ENCODE data around the gene EGR2. TPM values are rescaled to one million over a fixed set of nuclear protein-coding genes. Genes with fewer than 3 reads are reported as not detected.

Gene EGR2
- total RNA-seq, 1 experiment from 2014 or later, result 2.3 TPM

- TF ChIP-seq ATF3 (IDR thresholded peaks at IDR 0.05) (no peak), JUND (IDR thresholded peaks at IDR 0.05) (no peak), TCF7L2 (IDR thresholded peaks at IDR 0.05; ENCODE audit: borderline replicate concordance, extremely low read depth, insufficient read depth, insufficient read length) (no peak)
- TF ChIP-seq, protein P1, sequence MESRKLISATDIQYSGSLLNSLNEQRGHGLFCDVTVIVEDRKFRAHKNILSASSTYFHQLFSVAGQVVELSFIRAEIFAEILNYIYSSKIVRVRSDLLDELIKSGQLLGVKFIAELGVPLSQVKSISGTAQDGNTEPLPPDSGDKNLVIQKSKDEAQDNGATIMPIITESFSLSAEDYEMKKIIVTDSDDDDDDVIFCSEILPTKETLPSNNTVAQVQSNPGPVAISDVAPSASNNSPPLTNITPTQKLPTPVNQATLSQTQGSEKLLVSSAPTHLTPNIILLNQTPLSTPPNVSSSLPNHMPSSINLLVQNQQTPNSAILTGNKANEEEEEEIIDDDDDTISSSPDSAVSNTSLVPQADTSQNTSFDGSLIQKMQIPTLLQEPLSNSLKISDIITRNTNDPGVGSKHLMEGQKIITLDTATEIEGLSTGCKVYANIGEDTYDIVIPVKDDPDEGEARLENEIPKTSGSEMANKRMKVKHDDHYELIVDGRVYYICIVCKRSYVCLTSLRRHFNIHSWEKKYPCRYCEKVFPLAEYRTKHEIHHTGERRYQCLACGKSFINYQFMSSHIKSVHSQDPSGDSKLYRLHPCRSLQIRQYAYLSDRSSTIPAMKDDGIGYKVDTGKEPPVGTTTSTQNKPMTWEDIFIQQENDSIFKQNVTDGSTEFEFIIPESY (IDR thresholded peaks at IDR 0.05; ENCODE audit: extremely low read depth, insufficient replicate concordance, low read length), result no peak
Observed at GRCh38 chr10:62814756-62815380, 1.3 kb downstream of the EGR2 start (continued).

DNA sequence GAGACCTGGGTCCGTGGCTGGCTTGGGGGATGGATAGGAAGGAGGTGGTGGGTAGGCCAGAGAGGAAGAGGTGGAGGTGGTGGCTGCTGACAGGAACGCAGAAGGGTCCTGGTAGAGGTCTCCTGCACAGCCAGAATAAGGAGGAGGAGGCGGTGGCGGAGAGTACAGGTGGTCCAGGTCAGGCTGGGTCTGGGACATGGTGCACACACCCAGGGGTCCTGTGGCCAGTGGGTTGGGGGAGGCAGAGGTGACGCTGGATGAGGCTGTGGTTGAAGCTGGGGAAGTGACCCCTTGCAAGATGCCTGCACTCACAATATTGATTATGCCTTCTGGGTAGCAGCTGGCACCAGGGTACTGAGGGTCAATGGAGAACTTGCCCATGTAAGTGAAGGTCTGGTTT lies 2.2 kb downstream of the EGR2 start:
- H2AFZ ChIP-seq (ENCODE audit: low read depth, low read length, poor library complexity, severe bottlenecking), result no peak overlapping the region
- RAD21 ChIA-PET (ENCODE audit: low non-redundant PET in 1 of 2, low total read pairs in 2 of 2, uncharacterized antibody in 2 of 2, unreplicated experiment in 2 of 2), result no interaction called here
- no peak overlapping the region for H3K4me3 ChIP-seq (replicated peaks in 1 of 2; ENCODE audit: low read depth in 1 of 2, low read length in 2 of 2)
- no peaks in the 10 kb centered on the region for H3K79me2 ChIP-seq (ENCODE audit: insufficient read depth, low read length)
- H4K20me1 ChIP-seq (ENCODE audit: insufficient read depth), result no peaks in the 10 kb centered on the region
- H3K36me3 ChIP-seq (ENCODE audit: control insufficient read depth in 1 of 2, insufficient read depth in 2 of 2, low read length in 2 of 2), result no peaks in the 10 kb centered on the region
- DNase-seq (ENCODE audit: low read depth, low spot score) (no peak), ATAC-seq (no peak)
- no peak overlapping the region for H3K27ac ChIP-seq (ENCODE audit: low read depth, low read length)
- BruUV-seq (replicated peaks), result no TSS peak
- H3K9ac ChIP-seq (ENCODE audit: low read length), result no peak overlapping the region
- intact Hi-C loops (cut with micrococcal nuclease), result no loop called here
- no peaks in the 10 kb centered on the region for H3K9me2 ChIP-seq (ENCODE audit: insufficient read depth)
- CTCF ChIA-PET, result no interaction called here
- no peaks in the 10 kb centered on the region for H3K9me3 ChIP-seq (ENCODE audit: control insufficient read depth in 1 of 2, insufficient read depth in 1 of 2, low read depth in 1 of 2, low read length in 2 of 2)
- H3K4me1 ChIP-seq (ENCODE audit: control insufficient read depth in 1 of 2, insufficient read depth in 2 of 2, low read length in 2 of 2), result peaks cover 9 to 30% of the 10 kb centered on the region in 2 experiments
- H3K4me2 ChIP-seq (ENCODE audit: low read length), result no peak overlapping the region
- POLR2A ChIA-PET, result no interaction called here
- H3K27me3 ChIP-seq (ENCODE audit: insufficient read depth, low read length), result no peaks in the 10 kb centered on the region
- no peak for TF ChIP-seq POLR2A (IDR thresholded peaks at IDR 0.05; ENCODE audit: borderline replicate concordance, extremely low read depth, insufficient read depth, insufficient read length)
- no peak for TF ChIP-seq EZH2 (IDR thresholded peaks at IDR 0.05)
- no peak for TF ChIP-seq ZFX (IDR thresholded peaks at IDR 0.05)
- TF ChIP-seq, protein P2, sequence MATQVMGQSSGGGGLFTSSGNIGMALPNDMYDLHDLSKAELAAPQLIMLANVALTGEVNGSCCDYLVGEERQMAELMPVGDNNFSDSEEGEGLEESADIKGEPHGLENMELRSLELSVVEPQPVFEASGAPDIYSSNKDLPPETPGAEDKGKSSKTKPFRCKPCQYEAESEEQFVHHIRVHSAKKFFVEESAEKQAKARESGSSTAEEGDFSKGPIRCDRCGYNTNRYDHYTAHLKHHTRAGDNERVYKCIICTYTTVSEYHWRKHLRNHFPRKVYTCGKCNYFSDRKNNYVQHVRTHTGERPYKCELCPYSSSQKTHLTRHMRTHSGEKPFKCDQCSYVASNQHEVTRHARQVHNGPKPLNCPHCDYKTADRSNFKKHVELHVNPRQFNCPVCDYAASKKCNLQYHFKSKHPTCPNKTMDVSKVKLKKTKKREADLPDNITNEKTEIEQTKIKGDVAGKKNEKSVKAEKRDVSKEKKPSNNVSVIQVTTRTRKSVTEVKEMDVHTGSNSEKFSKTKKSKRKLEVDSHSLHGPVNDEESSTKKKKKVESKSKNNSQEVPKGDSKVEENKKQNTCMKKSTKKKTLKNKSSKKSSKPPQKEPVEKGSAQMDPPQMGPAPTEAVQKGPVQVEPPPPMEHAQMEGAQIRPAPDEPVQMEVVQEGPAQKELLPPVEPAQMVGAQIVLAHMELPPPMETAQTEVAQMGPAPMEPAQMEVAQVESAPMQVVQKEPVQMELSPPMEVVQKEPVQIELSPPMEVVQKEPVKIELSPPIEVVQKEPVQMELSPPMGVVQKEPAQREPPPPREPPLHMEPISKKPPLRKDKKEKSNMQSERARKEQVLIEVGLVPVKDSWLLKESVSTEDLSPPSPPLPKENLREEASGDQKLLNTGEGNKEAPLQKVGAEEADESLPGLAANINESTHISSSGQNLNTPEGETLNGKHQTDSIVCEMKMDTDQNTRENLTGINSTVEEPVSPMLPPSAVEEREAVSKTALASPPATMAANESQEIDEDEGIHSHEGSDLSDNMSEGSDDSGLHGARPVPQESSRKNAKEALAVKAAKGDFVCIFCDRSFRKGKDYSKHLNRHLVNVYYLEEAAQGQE (IDR thresholded peaks at IDR 0.05; ENCODE audit: low read depth), result no peak
- TF ChIP-seq, protein P3, sequence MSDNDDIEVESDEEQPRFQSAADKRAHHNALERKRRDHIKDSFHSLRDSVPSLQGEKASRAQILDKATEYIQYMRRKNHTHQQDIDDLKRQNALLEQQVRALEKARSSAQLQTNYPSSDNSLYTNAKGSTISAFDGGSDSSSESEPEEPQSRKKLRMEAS (IDR thresholded peaks at IDR 0.05), result no peak

Measured in HCT116 (cell line).